HK-2 (cell line): Measurements from ENCODE around the gene EYA3.
A peak's percentile ranks its signal among the peaks of the same experiment; 100 is the strongest.

ENCODE experiments used
- DNase-seq: peaks from one replicate; pipeline ENCODE4 v3.0.0-alpha.2; 2018; ENCODE audit not compliant: unreplicated experiment

Gene EYA3

DNA sequence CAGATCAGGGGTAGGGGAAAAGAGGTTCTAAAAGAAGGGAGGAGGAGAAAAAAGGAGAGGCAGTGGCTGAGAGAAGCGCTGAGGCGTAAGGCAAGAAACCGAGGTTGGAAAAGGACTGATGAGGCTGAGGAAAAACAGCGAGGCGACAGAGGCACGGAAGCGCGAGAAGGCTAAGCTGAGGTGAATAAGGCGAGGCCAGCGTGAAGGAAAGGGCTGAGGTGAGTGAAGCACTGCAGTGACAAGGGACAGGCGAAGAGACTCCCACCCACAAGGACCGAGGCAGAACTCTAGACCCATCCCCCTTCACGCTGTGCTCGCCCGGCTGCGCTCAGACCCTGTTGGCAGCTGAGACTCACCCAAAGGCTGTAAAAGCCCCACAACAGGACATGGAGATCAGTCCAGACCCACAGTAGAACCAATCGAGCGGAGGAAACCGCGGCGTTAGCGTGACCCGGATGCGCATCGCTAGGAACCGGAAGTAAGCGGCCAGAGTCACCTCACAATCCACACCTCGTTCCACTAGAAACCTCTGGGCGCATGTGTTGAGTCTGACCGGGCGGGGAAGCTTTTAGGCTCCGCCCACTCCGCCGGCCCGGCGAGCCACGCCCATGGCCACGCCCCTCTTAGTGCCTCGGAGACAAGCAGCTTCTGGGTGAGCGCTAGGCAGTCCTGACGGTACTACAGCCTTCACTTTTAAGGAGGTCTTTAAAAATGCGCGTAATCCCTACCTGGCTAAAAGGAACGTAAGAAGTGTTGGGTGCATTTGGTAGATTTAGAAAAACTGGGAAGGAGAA lies at the start of gene EYA3:
Gene EYA3, minus strand, starts transcription at position 443 of the 794 bp plus-strand sequence. CDS start 30,584 bp downstream, outside the sequence.
- DNase-seq = peak; percentile 99

DNA sequence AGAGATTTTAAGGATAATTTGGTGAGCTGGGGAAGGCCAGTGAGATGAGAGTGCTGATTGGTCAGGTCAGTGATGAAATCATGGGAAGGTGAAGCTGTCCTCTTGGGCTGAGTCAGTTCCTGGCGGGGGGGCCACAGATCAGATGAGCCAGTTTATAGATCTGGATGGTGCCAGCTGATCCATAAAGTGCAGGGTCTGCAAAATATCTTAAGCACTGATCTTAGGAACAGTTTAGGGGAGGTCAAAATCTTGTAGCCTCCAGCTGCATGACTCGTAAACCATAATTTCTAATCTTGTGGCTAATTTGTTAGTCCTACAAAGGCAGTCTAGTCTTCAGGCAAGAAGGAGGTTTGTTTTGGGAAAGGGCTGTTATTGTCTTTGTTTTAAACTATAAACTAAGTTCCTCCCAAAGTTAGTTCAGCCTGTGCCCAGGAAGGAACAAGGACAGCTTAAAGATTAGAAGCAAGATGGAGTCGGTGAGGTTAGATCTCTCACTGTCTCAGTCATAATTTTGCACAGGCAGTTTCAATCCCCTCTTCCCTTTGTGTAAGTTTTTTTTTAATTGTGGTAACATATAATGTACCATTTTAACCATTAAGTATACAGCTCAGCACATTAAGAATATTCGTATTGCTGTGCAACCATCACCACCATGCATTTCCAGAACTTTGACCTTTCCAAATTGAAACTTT lies 48.7 kb upstream of the EYA3 start:
- DNase-seq = peak; percentile 26

DNA sequence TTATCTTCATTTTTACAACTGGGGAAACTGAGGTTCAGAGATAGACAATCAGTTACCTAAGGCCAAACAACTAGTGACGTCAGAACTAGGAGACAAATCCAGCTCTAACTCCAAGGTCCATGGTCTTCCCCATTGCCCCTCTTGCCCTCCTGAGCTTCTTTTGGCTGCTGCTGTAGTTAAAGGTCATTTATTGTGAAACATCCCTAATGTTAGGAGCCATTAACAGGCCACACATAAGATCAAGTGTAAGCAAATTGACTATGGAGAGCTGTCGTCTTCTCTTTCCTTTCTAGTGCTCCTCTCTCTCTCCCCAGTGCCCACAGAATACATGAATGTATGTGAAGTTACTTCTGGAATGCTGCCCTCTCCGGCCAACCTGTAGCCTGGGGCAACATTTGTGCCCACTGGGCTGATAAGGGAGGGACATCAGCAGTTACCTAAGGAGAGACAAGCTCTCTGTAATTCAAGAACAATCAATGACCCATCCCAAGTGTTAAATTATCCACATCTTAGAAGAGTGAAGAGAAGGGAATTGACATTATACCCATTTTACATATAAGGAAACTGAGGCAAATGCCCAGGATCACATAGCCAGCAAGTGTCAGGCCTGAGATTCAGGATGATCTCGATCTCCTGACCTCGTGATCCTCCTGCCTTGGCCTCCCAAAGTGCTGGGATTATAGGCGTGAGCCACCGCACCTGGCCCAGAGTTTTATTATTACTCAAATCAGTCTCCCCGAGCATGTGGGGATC lies 47.9 kb upstream of the EYA3 start:
- DNase-seq = no peak

GRCh38 chr1:28135371-28136168 lies 47.2 kb upstream of the EYA3 start:
- no peak for DNase-seq

DNA sequence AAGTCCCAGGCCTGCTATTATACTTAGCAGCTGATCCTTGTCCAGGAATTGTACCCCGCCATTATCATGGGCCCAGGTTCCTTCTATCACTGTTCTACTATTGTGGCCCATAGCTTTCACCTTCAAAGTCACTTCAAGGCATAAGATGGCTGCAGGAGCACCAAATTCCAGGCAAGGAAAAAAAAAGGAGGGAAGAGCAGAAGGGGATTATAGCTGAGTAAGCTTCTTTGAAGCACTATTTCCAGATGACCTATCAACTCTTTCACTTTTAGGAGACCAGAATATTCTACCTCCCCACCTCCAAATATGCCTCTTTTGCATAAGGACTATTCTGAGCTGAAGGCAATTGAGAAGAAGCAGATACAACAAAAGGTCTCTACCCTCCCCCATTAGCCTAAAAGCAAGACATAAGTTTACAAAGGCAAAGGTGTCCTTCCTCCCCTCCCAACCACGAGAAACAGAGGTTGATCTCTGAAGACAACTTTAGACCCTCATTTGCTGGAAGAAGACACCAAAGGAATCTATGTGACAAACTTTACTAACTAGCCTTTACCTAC lies 46.3 kb upstream of the EYA3 start:
- DNase-seq = no peak

DNA sequence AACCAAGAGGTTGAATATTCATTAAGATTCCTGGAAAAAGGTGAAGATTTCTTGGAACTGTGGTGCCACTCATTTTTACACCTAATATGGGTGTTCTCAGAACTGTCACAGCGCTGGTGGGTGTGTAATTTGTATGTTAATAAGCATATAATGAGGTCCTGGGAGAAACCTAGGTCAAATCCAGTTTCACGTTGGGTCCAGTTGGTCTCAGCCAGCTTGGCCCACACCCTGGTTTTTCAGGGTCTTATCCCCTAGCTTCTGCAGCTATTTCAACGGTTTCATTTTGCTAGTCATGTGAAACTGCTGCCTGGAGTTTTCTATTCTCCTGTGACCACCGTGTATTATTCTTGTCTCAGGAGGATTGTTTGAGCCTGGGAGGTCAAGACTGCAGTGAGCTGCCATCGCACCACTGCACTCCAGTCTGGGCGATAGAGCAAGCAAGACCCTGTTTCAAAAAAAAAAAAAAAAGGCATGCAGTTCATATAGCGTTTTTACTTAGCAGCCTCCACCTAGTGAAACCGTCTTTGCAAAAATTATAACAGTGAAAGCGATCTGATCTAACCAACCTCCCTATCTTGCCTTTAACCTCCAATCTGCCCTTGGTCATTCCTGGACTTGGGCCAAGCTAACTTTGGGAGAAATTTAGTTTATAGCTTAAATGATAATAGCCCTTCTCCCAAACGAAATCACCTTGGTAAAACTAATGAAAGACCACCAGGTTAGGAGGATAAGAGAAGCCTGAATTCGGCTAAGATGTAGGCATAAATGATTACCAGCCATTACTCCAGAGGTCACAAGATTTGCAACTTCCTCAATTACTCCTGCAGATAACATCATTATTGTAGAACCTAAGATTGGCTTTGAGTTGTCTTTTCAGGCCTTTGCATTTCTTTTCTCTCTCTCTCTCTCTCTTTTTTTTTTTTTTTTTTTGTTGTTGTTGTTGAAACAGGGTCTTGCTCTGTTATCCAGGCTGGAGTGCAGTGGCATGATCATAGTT lies 44.1 kb upstream of the EYA3 start:
- DNase-seq = no peak

- DNase-seq = no peak
These were observed 42.5 kb upstream of the EYA3 start for GRCh38 chr1:28130901-28131300.

- DNase-seq = peak; percentile 71
These were observed 40.7 kb upstream of the EYA3 start for GRCh38 chr1:28129150-28129549.

- no peak for DNase-seq
These were observed 39.3 kb upstream of the EYA3 start for GRCh38 chr1:28127617-28128257.

GRCh38 chr1:28126783-28127490 lies 38.5 kb upstream of the EYA3 start:
- no peak for DNase-seq

GRCh38 chr1:28126212-28126611 lies 37.8 kb upstream of the EYA3 start:
- no peak for DNase-seq

DNA sequence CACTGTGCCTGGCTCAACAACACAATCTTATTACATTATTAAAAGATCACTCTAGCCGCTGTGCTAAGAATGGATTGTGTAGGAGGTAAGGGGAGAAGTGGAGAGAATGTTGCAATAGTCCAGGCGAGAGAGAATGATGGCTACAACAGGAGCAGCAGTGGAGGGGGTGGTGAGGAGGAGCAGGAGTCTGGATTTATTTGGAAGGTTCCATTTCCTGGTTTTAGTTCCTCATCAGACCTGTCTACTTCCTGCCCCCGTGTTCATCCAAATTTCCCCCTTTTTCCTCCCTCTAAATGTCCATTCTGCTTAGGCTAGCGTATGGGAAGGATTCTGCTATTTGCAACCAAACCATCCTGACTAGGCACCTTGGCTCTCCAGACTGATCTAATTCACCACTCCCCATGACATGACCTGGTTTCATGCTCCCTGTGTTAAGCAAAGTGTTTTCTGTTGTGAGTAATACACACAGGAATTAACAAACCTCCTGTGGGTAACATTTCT lies 35.1 kb upstream of the EYA3 start:
- DNase-seq = no peak

GRCh38 chr1:28122183-28122582 lies 33.8 kb upstream of the EYA3 start:
- DNase-seq = no peak

- no peak for DNase-seq
These were observed 31.1 kb upstream of the EYA3 start for GRCh38 chr1:28119556-28119955.

DNA sequence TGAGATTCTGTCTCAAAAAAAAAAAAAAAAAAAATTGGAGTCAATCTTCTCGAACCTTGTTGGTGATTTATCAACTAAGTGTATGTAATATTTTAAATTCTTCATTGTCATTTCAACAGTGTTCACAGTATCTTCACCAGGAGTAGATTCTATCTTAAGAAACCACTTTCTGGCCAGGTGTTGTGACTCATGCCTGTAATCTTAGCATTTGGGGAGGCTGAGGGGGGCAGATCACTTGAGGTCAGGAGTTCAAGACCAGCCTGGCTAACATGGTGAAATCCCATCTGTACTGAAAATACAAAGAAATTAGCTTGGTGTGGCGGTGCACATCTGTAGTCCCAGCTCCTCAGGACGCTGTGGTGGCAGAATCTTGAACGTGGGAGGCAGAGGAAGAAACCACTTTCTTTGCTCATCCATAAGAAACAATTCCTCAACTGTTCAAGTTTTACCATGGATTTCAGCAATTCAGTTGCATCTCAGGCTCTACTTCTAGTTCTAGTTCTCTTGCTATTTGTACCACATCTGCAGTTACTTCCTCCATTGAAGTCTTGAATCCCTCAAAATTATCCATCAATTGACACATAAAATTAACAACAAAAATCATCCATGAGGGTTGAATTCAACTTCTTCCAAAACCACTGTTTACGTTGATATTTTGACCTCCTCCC lies 30.4 kb upstream of the EYA3 start:
- no peak for DNase-seq

GRCh38 chr1:28115267-28115666 lies 26.9 kb upstream of the EYA3 start:
- no peak for DNase-seq

- DNase-seq = no peak
These were observed 26.4 kb upstream of the EYA3 start for GRCh38 chr1:28114844-28115243.

DNA sequence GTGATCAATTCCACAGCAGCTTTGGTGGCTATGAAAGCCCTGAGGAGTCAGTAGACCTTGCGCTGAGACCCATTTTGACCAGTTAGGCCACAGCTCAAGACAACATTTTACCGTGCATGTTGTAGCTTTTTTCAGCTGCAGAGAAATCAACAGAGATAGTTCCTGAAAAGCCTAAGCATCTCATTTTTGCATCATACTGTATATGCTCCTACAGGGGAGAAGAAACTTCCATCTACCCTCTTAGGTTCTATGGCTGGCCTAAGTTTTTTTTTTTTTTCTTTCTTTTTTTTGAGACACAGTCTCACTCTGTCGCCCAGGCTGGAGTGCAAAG lies 24.8 kb upstream of the EYA3 start:
- no peak for DNase-seq
